Pancreas (tissue), 10 donors: ENCODE measurements around the gene LTBP2. TPM values are rescaled to one million over a fixed set of nuclear protein-coding genes. Genes with fewer than 3 reads are reported as not detected.

Source experiments
- ATAC-seq, 4 donors: fragments of 200-7000 bp; cut with Tn5 transposase; one replicate each; pipeline versions ENCODE4 v1.8.0 to v1.9.1; 2020; ENCODE audit warnings: mild to moderate bottlenecking in 4 of 4, moderate library complexity in 4 of 4
- DNase-seq, 6 donors: peaks; one replicate each; pipeline ENCODE4 v3.0.0-alpha.2; 2020
- FAIRE-seq: peaks from 2 replicates; lab custom pipeline; 2012; peaks lifted over from hg19 to GRCh38; lab: Jason Lieb, UNC
- H3K27ac ChIP-seq, 4 donors: fragments of 200-600 bp; sonication (generic); 1 replicate in 3 of 4; 2 replicates in 1 of 4; pipeline versions ENCODE4 v1.5.0 to v1.8.0; 2020
- H3K27me3 ChIP-seq, 4 donors: fragments of 200-600 bp; one replicate each; pipeline ENCODE4 v1.8.0; 2021
- H3K36me3 ChIP-seq, 3 donors: fragments of 200-600 bp; sonication (generic) in 1 of 3; one replicate each; pipeline versions ENCODE4 v1.5.0 to v1.8.0; 2020 to 2021
- H3K4me1 ChIP-seq, 3 donors: fragments of 200-600 bp; one replicate each; pipeline ENCODE4 v1.8.0; 2021
- H3K4me3 ChIP-seq, 4 donors: fragments of 200-600 bp; sonication (generic) in 2 of 4; one replicate each; pipeline versions ENCODE4 v1.5.0 to v1.8.0; 2020 to 2021
- H3K9me3 ChIP-seq, 4 donors: fragments of 200-600 bp; one replicate each; pipeline ENCODE4 v1.8.0; 2021
- CTCF ChIP-seq, 4 donors: fragments of 200-600 bp; sonication (generic) in 3 of 4; IDR thresholded peaks; one replicate each; pipeline versions ENCODE4 v1.5.0 to v1.8.0; 2021; ENCODE audit warnings: antibody characterized with exemption in 4 of 4
- WGBS, 2 donors: extraction: QIAGEN DNeasy Blood & Tissue Kit; methylation state at CpG; one replicate each; pipeline ENCODE4 v1.1.7; 2013; 5-methylcytosine and 5-hydroxymethylcytosine counted together
- intact Hi-C, 3 donors: fragments of 100-400 bp; cut with DNase I; formaldehyde crosslinking; loops; one replicate each; pipeline versions ENCODE4 v1.11.1 to v1.14.2; 2022
- polyA plus RNA-seq, 2 donors: library from polyadenylated mRNA; stranded (reverse); fragments of 200-250 nt; gene quantifications; one replicate each; pipeline ENCODE4 v1.2.3, GENCODE V29; 2013
- total RNA-seq, 6 donors: library from RNA; stranded (reverse); fragmentation: NEBNext Ultra II Directional in 4 of 6; extraction: Animal tissue kit (Norgen Biotek cat#: 25700) in 4 of 6; gene quantifications; one replicate each; pipeline versions ENCODE4 v1.2.1 to v1.2.4, GENCODE V29; 2021 to 2023
- donor health status: healthy with polysubstance abuse.
- donor health status: DM: no; HTN: no; CAD: no; lungs with moderate emphysema.
- donor health status: DM: no; HTN: no; CAD: no.
- donor health status: control.
- donor health status: control.
- donor health status: Bipolar disorder and iron deficiency.
- donor health status: DM: yes; HTN: yes; CAD: no.
- donor health status: DM: no; HTN: no; CAD: no.
- donor health status: DM: no; HTN: no; CAD: no.
- donor health status: DM: yes; HTN: yes; CAD: no.

Gene LTBP2
- total and polyA plus RNA-seq, 8 donors: 1.8 to 18.1 (median 4.7) TPM

DNA sequence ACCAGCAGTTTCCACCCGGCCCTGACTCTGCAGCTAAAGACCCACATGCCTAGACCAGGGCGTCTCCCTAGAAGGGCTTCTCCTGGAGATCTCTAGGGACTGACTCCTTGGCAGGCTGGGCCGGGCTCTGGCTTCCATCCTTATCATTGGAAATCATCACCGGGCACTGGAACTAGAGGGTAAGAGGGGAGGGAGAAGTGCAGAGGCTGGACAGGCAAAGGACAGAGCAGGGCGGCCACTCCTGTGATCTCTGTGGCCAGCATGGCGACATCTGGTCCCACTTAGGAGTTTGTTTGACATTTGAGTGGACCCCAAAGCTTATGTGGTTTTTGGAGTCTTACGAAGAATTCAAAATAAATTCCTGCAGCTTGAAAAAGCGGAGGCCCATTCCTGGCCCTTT lies 7.1 kb downstream of the LTBP2 start:
- 82% methylated on average over 8 of the region's 8 CpGs for WGBS, 2 donors
- intact Hi-C loops: no loop called here
- Histone ChIP-seq H3K4me1 (peaks cover 0 to 6% (median 3%) of the 10 kb centered on the region in 3 donors), H3K9me3 (no peaks in the 10 kb centered on the region), H3K4me3 (no peak overlapping the region), H3K27ac (no peak overlapping the region), H3K36me3 (no peaks in the 10 kb centered on the region), H3K27me3 (no peaks in the 10 kb centered on the region)
- ATAC-seq: no peak
- no peak for TF ChIP-seq CTCF (IDR thresholded peaks at IDR 0.05)
- no peak for FAIRE-seq
- DNase-seq: no peak

GRCh38 chr14:74604157-74604556 lies 7.9 kb downstream of the LTBP2 start:
- Histone ChIP-seq H3K4me3 (no peak overlapping the region), H3K27me3 (no peaks in the 10 kb centered on the region), H3K36me3 (no peaks in the 10 kb centered on the region), H3K4me1 (no peaks in the 10 kb centered on the region), H3K27ac (no peak overlapping the region), H3K9me3 (no peaks in the 10 kb centered on the region)
- intact Hi-C loops: no loop called here
- DNase-seq: no peak
- no peak for ATAC-seq
- no peak for FAIRE-seq
- no peak for TF ChIP-seq CTCF (IDR thresholded peaks at IDR 0.05)
- 41 to 47% methylated on average over 7 of the region's 7 CpGs for WGBS, 2 donors

DNA sequence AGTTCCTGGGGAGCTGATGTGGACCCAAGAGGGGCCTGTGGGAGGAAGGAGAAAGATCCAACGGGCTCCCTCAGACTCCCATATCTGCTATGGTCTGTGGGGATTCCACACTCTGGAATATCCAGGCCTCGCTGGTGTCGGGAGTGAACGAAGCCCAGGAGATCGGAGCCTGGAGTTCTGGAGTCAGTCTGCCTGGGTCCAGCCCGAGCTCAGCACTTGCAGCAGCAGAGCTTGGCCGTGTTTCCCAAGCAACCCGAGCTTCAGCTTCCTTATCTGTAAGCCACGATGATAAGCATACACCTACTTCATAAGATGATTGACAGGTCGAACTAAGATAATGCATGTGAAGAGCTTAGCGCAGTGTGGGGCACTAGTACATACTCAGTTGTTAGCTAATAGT lies 10.1 kb downstream of the LTBP2 start:
- H3K4me3 ChIP-seq: no peak overlapping the region
- H3K27ac ChIP-seq: no peak overlapping the region
- no peak for FAIRE-seq
- 57 to 58% methylated on average over 11 of the region's 11 CpGs for WGBS, 2 donors
- no peaks in the 10 kb centered on the region for H3K27me3 ChIP-seq
- DNase-seq: peak in 1 of 6 donors; percentile 9
- no peaks in the 10 kb centered on the region for H3K9me3 ChIP-seq
- H3K4me1 ChIP-seq: peaks cover 0 to 3% (median 0%) of the 10 kb centered on the region in 3 donors
- TF ChIP-seq CTCF (IDR thresholded peaks at IDR 0.05): no peak
- intact Hi-C loops: no loop called here
- ATAC-seq: no peak
- H3K36me3 ChIP-seq: no peaks in the 10 kb centered on the region

GRCh38 chr14:74599946-74600345 lies 12.1 kb downstream of the LTBP2 start:
- peaks cover 0 to 3% (median 0%) of the 10 kb centered on the region in 3 donors for H3K4me1 ChIP-seq
- intact Hi-C loops: no loop called here
- DNase-seq (no peak), ATAC-seq (no peak), FAIRE-seq (no peak)
- WGBS, 2 donors: 83 to 92% methylated on average over 8 of the region's 8 CpGs
- H3K27ac ChIP-seq: no peak overlapping the region
- H3K36me3 ChIP-seq: no peaks in the 10 kb centered on the region
- H3K4me3 ChIP-seq: no peak overlapping the region
- H3K27me3 ChIP-seq: no peaks in the 10 kb centered on the region
- no peak for TF ChIP-seq CTCF (IDR thresholded peaks at IDR 0.05)
- no peaks in the 10 kb centered on the region for H3K9me3 ChIP-seq

DNA sequence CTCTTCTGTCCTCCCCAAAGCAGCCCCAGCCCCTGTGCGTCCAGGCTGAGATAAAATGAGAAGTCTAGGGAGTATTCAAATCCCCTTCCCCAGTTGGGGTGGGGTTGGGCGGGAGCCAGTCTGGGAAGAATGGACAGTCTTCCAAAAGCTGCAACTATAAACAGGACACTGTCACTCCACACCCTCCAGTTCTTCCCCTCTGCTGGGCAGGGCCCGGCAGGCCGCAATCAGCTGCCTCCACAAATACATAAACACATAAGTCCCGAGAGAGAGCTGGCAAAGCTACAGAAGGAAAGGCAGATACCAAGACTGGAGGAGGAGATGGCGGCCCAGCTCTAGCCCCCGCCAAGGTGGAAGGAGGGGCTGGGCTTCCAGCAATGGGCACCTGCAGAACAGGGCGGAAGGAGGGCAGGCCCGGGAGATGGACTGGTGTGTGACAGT lies 12.7 kb downstream of the LTBP2 start:
- H3K9me3 ChIP-seq: no peaks in the 10 kb centered on the region
- no peak for FAIRE-seq
- intact Hi-C loops: no loop called here
- H3K27ac ChIP-seq: no peak overlapping the region
- peaks cover 0 to 3% (median 0%) of the 10 kb centered on the region in 3 donors for H3K4me1 ChIP-seq
- DNase-seq: no peak
- ATAC-seq: peak in 2 of 4 donors; percentile 40 to 47
- 59 to 65% methylated on average over 9 of the region's 9 CpGs for WGBS, 2 donors
- no peaks in the 10 kb centered on the region for H3K27me3 ChIP-seq
- TF ChIP-seq CTCF (IDR thresholded peaks at IDR 0.05): no peak
- no peak overlapping the region for H3K4me3 ChIP-seq
- H3K36me3 ChIP-seq: no peaks in the 10 kb centered on the region
